ENCODE results near the gene C1QTNF9B.

C1QTNF9B gene

DNA sequence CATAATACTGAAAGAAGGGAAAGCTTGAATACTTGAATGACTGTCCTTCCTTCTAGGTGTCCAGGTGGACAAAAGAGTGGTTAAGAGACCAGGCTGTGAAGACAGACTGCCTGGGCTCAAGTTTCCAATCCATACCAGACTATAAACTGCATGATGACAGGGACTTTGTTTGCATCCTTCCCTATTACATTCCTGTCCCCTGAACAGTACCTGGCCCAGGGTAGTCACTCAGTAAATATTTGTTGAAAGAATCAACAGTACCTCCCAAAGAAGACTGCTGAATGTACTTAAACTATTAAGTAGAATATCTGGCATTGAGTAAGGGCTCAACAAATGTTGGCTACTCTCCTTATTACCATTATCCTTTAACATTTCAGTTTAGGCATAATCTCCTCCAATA lies 37.8 kb downstream of the C1QTNF9B start:
- DNase-seq (ENCODE audit: low spot score): no peak

DNA sequence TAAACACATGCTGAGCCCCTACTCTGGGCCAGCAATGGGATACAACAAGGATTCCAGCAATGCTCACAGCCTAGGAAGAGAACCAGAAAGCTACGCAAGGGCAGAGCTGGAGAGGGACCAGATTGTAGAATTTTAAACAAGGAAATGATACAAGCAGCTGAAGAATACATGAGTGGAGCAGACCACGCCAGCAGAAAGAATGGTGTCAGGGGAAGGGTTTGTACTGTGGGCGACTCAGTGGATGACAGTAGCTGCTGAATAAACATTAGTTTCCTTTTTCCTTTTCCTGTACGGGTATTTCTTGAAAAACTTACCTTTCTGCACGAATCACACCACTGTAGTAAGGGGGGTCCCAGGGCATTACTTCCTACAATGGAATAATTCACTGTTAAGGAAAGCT lies 38.8 kb downstream of the C1QTNF9B start:
- no peak for DNase-seq (ENCODE audit: low spot score)

DNA sequence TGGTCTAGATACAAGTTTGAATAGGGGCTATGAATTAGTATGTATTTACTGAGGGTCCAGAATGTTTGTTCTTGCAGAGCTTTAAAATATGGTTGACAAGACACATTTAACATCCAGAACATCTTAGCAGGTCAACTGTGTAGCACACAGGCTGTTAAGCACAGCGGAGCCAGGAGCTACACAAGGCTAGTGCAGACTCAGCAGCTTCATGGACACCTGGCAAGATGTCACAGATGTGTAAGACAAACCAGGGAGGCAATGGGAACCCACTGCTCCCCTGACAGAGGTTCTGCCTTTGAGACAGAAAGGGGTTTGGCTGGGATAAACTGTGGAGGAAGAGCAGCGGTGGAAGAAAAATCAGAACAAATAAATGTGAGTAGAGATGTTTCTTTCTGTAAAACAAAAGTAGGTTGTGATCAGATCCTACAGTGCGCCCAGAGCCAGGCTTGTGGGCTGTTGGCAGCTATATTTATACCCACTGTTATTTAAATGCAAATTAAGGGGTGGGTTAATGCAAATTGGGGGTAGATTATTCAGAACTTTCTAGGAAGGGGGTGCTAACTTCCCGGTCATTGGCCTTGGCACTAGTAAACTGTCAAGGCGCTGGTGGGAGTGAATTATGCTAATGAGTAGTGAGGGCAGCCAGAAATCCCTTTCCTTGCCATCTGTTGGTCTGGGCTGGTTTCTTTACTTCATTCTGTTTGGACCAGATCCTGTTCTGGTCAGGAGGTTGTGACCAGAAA lies 41.1 kb downstream of the C1QTNF9B start:
- no peak for DNase-seq (ENCODE audit: low spot score)

DNA sequence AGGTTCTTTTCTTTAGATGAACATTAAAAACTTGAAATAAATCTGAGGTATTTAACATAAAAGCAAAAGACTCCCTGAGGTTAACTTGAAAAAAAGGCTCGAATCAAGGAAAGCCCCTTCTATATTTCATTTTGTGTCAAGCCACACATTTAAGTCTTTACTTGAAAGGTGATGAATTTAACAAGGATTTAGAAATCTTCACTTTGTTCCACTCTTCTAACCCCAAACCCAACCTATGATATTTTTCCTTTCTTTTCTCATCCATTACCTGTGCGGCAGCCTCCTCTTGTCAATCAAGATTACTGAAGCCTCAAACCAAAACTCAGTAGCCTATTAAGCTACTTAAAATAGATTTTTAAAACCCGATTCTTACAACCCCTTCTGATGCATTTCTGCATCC lies 41.9 kb downstream of the C1QTNF9B start:
- no peak for DNase-seq (ENCODE audit: low spot score)

DNA sequence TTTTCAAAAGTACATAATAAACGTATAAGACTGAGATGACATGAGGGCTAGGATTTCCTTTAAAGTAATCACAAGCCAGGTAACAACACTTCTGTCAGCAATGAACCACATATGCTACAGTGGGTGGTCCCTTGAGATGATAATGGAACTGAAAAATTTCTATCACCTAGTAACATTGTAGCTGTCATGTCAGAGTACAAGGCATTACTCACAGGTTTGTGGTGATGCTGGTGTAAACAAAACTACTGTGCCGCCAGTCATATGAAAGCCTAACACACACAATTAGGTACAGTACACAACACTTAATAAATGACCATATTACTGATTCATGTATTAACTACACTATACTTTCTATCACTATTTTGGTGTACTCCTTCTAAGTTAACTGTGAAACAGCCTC lies 45.0 kb downstream of the C1QTNF9B start:
- DNase-seq (ENCODE audit: low spot score): no peak

DNA sequence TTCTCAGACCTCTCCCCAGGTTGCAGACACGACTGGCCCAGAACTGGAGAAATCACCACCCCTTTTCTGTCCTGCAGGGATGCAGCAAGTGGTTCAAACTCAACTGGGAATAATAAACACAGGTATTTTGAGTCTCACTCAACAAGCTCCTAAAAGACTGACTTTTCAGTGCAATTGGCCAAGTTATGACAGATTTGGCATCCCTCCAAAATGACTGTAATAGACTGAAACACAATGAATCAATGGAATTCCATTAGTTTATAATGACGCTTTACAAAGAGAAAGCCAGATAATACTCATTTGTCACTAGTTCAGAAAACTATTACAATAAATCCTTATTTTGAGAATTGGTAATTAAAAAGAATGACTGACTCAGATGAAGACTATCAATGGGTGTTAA lies 46.2 kb downstream of the C1QTNF9B start:
- no peak for DNase-seq (ENCODE audit: low spot score)

DNA sequence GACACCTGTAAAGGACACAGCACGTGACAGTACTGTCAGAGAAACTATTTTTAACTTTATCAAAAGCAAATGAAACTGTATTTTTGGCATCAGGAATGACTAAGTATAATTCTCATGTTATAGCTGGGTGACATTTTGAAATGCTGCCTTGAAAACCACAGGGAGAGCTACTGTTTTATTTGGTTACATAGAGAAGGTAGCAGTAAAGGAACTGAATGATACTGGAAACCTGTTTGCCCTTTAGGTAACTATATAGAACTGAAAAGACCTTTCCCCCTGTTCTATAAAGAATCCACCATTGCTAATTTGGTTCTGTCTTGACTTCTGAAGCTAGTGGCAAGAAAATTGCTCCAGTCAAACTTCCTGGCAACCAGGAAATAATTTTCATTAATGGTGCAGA lies 47.2 kb downstream of the C1QTNF9B start:
- no peak for DNase-seq (ENCODE audit: low spot score)

DNA sequence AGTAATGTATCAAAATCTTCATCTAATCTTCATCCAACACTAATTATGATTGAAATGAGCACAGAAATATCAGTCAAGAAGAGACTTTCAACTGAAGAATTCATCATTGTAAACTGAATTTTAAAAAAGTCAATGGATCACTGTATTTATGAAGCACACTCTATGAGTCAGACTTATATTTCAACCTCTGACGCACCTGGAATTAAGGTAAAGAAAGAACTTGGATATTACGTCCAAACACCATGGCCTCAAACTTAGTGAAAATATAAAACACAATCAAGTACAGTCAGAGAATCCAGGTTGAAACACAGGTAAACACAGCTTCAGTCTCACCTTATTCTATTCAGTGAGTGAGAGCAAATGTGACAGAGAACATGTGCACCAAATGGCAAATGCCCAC lies 47.6 kb downstream of the C1QTNF9B start:
- DNase-seq (ENCODE audit: low spot score): no peak

DNA sequence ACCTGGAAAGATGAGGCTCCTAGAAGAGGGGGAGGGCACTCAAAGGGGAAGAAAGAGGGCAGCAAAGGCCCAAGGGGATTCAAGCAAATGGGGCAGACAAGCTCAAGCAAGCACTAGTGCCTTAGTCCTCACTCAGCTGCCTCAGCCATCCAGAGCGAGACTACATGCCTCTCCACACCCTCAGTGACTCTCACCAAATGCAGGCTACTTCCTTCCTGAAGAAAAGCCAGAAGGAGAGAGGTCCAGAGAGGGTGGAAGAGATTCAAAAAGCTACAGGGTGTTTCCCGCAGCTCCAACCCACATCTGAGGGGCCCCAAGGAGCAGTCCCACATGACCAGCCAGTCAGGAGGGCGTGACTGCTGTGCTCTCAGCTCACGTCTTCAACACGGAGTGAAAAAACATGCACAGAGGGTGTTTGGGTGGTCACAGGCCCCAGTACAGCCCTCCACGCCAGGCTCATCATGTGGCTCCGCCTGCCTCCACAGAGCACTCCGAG lies 48.6 kb downstream of the C1QTNF9B start:
- DNase-seq (ENCODE audit: low spot score): peak; percentile 12

DNA sequence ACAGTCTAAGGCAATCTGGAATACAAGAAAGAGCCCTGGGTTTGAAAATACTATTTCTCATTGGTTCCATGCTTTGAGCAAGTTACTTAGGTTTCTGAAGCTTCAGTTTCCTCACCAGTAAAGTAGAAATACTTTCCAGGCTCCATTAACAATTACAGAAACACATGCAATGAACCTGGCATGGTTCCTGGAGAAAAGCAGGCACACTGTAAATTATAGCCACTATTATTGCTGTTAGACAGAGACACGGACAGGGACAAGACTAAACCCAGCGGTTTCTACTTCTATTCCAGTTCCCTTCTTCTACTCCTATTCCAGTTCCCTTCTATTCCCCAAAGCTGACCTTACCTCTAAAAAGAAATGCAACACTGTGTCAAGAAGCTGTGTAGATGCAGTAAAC lies 49.3 kb downstream of the C1QTNF9B start:
- DNase-seq (ENCODE audit: low spot score): peak; percentile 41

DNA sequence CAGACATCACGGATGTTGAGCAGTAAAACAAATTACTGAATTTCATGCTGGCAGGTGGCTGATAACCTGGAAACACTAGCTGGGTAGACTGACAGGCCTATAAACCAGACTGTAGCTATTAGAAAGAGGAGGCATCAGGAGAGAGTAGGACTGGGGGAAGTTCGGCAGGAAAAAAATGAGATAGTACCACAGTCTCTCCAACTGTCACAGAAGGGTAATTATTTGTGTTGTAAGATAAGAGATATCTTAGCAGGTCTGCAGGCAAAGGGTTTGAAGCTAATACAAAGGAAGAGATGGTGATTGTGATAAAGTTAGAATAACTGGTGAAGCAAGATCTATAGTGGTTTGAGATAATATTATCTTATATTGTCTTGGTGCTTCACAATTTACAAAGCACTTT lies 49.8 kb downstream of the C1QTNF9B start:
- no peak for DNase-seq (ENCODE audit: low spot score)

DNA sequence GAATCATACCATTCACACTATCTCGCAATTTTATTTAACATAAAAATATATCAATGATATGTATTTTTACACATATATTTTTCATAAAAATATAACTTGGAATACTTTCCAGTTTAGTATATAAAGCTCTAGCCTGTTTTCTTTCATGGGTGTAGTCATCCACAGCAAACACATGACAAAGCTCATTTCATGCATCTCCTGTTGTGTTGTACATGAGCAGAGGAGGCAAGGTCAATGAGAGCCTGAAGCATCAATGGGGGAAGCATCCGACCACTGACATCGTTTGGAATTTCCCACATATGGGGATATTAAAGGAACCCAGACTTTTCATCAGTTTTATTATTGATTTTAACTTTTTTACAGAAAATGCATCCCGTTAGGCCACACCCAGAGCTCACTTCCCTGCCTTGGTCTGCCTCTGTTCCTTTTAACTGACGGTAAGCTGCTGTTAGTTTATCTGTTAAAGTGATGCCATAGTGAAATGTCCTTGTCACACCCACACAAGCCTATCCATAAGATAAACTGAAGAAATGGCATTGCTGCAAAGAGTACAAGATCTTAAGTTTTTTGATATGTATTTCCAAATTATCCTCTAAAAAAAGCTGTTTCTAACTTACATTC lies 52.1 kb downstream of the C1QTNF9B start:
- DNase-seq (ENCODE audit: low spot score): no peak

DNA sequence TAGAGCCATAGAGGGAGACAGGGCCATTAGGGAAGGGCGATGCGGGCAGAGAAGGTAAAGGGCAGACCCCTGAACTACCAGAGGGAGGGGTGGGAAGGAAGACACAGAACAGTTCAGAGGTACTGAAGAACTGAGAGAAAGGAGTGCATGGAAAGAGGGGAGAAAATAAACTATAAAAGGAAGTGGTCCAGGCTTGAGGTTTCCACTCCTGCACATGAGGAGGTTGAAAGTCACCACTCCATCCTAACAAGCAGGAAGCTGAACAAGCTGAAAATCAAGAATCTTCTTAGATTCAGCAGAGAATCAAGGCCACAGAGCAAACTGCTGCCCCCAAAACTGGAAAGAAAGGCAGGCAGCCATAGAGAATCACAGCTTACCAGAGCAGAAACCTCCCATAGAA lies 53.2 kb downstream of the C1QTNF9B start:
- DNase-seq (ENCODE audit: low spot score): no peak

DNA sequence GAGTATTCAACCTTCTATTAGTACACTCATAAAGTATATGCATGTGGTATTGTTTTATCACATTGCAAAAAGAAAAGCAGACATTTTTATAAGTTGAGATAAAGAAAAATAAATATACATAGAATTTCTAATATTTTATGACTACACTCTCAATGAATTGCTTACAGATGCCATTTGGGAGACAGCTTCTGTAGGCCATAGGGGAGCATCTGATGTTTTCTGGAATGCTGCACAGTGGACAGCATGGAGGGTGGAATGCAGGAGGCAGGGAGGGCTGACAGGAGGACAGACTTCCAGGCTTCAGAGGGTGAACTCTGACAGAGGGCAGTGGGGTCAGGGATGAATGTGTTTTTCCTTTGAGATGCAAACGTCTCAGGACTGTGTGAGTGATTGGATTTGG lies 53.9 kb downstream of the C1QTNF9B start:
- DNase-seq (ENCODE audit: low spot score): no peak

DNA sequence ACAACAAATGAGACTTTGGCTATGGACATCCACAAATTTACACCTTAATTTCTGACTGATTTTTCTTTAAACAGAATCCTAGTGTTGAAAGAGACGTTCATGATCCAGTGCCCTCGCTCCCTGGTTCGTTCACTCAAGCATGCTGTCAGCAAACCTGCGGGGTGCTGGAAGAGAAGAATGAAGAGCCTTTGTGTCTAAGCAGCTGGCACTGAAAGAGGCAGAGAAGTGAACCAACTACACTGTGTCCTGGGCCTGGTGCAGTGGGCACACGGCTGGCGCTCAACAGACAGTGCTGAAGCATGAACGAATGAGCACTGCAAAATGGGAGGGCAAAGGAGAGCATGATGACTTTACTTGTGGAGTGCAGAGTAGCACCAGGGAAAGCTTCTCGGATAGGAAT lies 54.9 kb downstream of the C1QTNF9B start:
- DNase-seq (ENCODE audit: low spot score): no peak

Data from AG08395 (cell line).